Skeletal muscle satellite cell (primary cell): ENCODE measurements around the gene MAGEF1.

Experiments
- H3K27me3 ChIP-seq: 2 replicates; pipeline ENCODE4 v1.7.0; 2013; ENCODE audit warnings: low read length; ENCODE audit not compliant: control insufficient read depth, insufficient read depth
- H3K36me3 ChIP-seq: 2 replicates; pipeline ENCODE4 v1.7.0; 2013; ENCODE audit warnings: mild to moderate bottlenecking, control low read depth, low read length; ENCODE audit not compliant: insufficient read depth
- H3K4me1 ChIP-seq: 2 replicates; pipeline ENCODE4 v1.7.0; 2013; ENCODE audit warnings: low read length; ENCODE audit not compliant: control insufficient read depth, insufficient read depth
- H3K4me2 ChIP-seq: 2 replicates; pipeline ENCODE4 v1.7.0; 2013; ENCODE audit warnings: mild to moderate bottlenecking, low read length
- H3K4me3 ChIP-seq: 2 replicates; pipeline ENCODE4 v1.7.0; 2013; ENCODE audit warnings: low read length
- H3K9ac ChIP-seq: 2 replicates; pipeline ENCODE4 v1.7.0; 2013; ENCODE audit warnings: mild to moderate bottlenecking, low read depth, low read length, moderate library complexity
- H3K9me3 ChIP-seq: replicated peaks from 2 replicates; pipeline ENCODE4 v1.7.0; 2013; ENCODE audit warnings: mild to moderate bottlenecking, control low read depth, low read length

MAGEF1 gene

GRCh38 chr3:184694133-184694665 lies 17.7 kb downstream of the MAGEF1 start:
- Histone ChIP-seq H3K4me1 (peaks cover 9% of the 10 kb centered on the region), H3K27me3 (peaks cover 10% of the 10 kb centered on the region), H3K9ac (no peak overlapping the region), H3K4me3 (no peak overlapping the region), H3K9me3 (no peaks in the 10 kb centered on the region), H3K4me2 (no peak overlapping the region), H3K36me3 (no peaks in the 10 kb centered on the region)

- no peak overlapping the region for H3K9ac ChIP-seq
- peaks cover 18% of the 10 kb centered on the region for H3K4me1 ChIP-seq
- no peak overlapping the region for H3K4me3 ChIP-seq
- peaks cover 10% of the 10 kb centered on the region for H3K27me3 ChIP-seq
- H3K4me2 ChIP-seq: no peak overlapping the region
- H3K36me3 ChIP-seq: no peaks in the 10 kb centered on the region
- H3K9me3 ChIP-seq: no peaks in the 10 kb centered on the region
Measured at GRCh38 chr3:184693011-184693975, 18.6 kb downstream of the MAGEF1 start.

GRCh38 chr3:184691397-184692231 lies 20.2 kb downstream of the MAGEF1 start:
- Histone ChIP-seq H3K36me3 (no peaks in the 10 kb centered on the region), H3K9ac (no peak overlapping the region), H3K4me2 (peak overlapping the region; percentile 33)

DNA sequence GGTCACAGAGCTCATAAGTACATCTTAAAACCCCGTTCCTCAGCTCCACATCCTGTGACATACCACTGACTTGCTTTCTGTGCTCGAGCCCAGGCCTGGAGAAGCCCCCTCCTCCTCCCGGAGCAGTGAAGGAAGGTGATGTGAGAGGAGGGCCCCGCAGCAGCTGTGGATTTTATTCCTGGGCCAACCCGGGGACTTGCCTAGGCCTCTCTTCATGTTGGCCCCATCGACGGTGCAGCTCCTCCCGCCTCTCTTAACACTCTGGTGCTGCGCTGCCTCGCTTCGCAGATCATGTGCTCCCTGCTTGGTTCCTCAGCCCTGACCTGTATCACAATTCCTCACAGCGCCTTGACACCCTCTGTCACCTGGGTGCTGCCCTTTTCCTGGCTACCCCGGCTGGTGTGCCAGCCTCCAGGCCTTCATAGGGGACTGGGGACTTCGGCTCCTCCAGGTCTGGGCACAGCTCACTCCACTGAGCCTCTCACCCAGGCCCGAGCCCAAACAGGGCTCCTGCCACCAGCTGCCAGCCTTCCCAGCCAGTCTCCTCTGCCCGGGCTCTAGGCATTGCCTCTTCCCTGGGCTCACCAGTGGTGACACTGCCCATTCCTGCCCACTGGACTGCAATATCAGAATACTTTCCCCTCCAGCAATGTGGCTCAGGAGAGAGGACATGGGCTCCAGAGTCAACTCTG lies 21.5 kb downstream of the MAGEF1 start:
- H3K36me3 ChIP-seq: no peaks in the 10 kb centered on the region
- H3K27me3 ChIP-seq: no peaks in the 10 kb centered on the region

More at GRCh38 chr3:184691397-184692231, 20.2 kb downstream of the MAGEF1 start:
- Histone ChIP-seq H3K4me1 (peaks cover 30% of the 10 kb centered on the region), H3K27me3 (peaks cover 5% of the 10 kb centered on the region), H3K4me3 (no peak overlapping the region), H3K9me3 (no peaks in the 10 kb centered on the region)

GRCh38 chr3:184688882-184689271 lies 23.0 kb downstream of the MAGEF1 start:
- no peaks in the 10 kb centered on the region for H3K9me3 ChIP-seq
- H3K4me2 ChIP-seq: no peak overlapping the region
- no peaks in the 10 kb centered on the region for H3K36me3 ChIP-seq
- H3K4me3 ChIP-seq: no peak overlapping the region
- peaks cover 30% of the 10 kb centered on the region for H3K4me1 ChIP-seq
- no peak overlapping the region for H3K9ac ChIP-seq
- peaks cover 5% of the 10 kb centered on the region for H3K27me3 ChIP-seq

More for the DNA sequence above, 21.5 kb downstream of the MAGEF1 start:
- no peak overlapping the region for H3K4me2 ChIP-seq
- no peaks in the 10 kb centered on the region for H3K9me3 ChIP-seq
- H3K4me1 ChIP-seq: peaks cover 30% of the 10 kb centered on the region
- H3K9ac ChIP-seq: no peak overlapping the region
- no peak overlapping the region for H3K4me3 ChIP-seq

GRCh38 chr3:184688251-184688881 lies 23.5 kb downstream of the MAGEF1 start:
- H3K9ac ChIP-seq: peak overlapping the region; percentile 39
- no peaks in the 10 kb centered on the region for H3K9me3 ChIP-seq
- H3K4me2 ChIP-seq: peak overlapping the region; percentile 37
- H3K4me3 ChIP-seq: peak overlapping the region; percentile 31
- no peaks in the 10 kb centered on the region for H3K36me3 ChIP-seq
- peaks cover 5% of the 10 kb centered on the region for H3K27me3 ChIP-seq
- peaks cover 30% of the 10 kb centered on the region for H3K4me1 ChIP-seq

DNA sequence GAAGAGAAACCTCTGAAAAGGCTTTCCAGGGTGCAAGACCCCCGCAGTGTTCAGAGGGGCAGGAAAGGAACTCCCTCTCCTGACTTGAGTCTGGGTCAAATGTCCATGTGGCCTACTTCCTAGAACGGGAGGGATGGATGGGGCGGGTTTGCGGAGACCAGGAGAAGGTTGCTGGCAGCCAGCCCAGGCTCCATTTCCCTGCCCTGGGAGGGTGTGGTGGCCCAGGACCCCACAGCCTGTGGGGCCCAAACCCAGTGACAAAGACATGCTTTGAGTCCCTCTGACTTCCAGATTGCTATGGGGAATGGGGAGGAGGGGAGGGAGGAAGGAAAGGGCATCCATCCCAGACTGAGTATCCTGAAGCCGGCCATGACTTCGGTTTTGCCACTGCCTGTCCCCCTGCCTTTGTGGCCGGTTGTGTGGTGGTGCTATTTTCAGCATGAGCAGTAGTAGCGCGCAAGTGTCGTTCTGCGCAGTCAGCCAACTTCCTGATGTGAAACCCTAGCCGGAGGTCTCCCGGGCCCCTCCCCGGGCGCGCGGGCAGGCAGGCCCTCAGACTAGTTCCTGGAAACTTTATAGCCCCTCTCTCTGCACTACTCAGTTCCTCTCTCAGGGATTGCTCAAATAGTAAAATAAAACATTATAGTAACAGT lies 24.4 kb downstream of the MAGEF1 start:
- Histone ChIP-seq H3K9ac (peak overlapping the region; percentile 40), H3K9me3 (no peaks in the 10 kb centered on the region), H3K4me2 (no peak overlapping the region), H3K36me3 (no peaks in the 10 kb centered on the region), H3K4me3 (no peak overlapping the region), H3K27me3 (peaks cover 5% of the 10 kb centered on the region), H3K4me1 (peaks cover 30% of the 10 kb centered on the region)

- H3K27me3 ChIP-seq: peaks cover 5% of the 10 kb centered on the region
- no peak overlapping the region for H3K4me3 ChIP-seq
- peaks cover 21% of the 10 kb centered on the region for H3K4me1 ChIP-seq
- H3K9ac ChIP-seq: no peak overlapping the region
- H3K9me3 ChIP-seq: no peaks in the 10 kb centered on the region
- H3K4me2 ChIP-seq: no peak overlapping the region
- no peaks in the 10 kb centered on the region for H3K36me3 ChIP-seq
Measured at GRCh38 chr3:184685646-184686045, 26.2 kb downstream of the MAGEF1 start.

DNA sequence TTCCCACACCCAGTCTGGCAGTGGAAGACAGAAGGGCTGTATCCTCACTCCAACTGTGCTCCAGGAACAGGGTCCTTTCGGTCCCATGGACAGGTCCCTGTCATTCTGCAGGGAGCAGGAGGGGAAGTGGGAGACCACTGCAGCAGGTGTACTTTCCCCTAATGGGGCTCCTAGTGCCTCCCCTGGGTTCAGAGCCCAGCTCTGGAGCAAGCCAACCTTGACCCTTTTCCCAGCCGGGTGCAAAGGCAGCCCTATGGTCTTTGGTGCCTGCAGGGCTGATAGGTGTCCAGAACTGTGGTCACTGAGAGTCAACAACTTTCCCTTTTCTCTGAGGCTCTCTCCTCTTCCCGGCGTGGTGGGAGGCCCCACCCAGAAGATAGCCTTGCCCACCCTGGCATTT lies 26.8 kb downstream of the MAGEF1 start:
- no peak overlapping the region for H3K9ac ChIP-seq
- H3K27me3 ChIP-seq: peaks cover 5% of the 10 kb centered on the region
- H3K4me2 ChIP-seq: no peak overlapping the region
- no peak overlapping the region for H3K4me3 ChIP-seq
- H3K4me1 ChIP-seq: peaks cover 21% of the 10 kb centered on the region
- H3K36me3 ChIP-seq: no peaks in the 10 kb centered on the region
- H3K9me3 ChIP-seq: no peaks in the 10 kb centered on the region

GRCh38 chr3:184683900-184684560 lies 27.8 kb downstream of the MAGEF1 start:
- Histone ChIP-seq H3K27me3 (peaks cover 9% of the 10 kb centered on the region), H3K4me3 (no peak overlapping the region), H3K4me1 (peaks cover 24% of the 10 kb centered on the region), H3K9ac (no peak overlapping the region), H3K9me3 (no peaks in the 10 kb centered on the region), H3K4me2 (no peak overlapping the region), H3K36me3 (no peaks in the 10 kb centered on the region)
